G401 (cell line): ENCODE data around the gene FAT2. TPM values are rescaled to one million over a fixed set of nuclear protein-coding genes. Genes with fewer than 3 reads are reported as not detected.
"Not testable (repeated sequence)": the region's sequence is repeated elsewhere in the genome, so short reads cannot be mapped to it uniquely, and the experiment has no call there.

Experiments used
- DNase-seq: peaks from one replicate; pipeline ENCODE4 v3.0.0-alpha.2; 2015; ENCODE audit warnings: low spot score
- in situ Hi-C: cut with HindIII; loops from 2 replicates; pipeline ENCODE4 v1.10.0; 2016; ENCODE audit warnings: low sequenced_read_pairs, mixed read lengths
- total RNA-seq: library from RNA; depleted of rRNA; stranded (reverse); fragments of >200 nt; shearing (Covaris generic); gene quantifications from 2 replicates; pipeline ENCODE4 v1.2.3, GENCODE V29; 2014

FAT2 gene
- total RNA-seq, 1 experiment from 2014 or later = not detected

- in situ Hi-C loops, DNase-seq: not testable (repeated sequence)
Observed at GRCh38 chr5:151585344-151585743, 5.8 kb downstream of the FAT2 start.

DNA sequence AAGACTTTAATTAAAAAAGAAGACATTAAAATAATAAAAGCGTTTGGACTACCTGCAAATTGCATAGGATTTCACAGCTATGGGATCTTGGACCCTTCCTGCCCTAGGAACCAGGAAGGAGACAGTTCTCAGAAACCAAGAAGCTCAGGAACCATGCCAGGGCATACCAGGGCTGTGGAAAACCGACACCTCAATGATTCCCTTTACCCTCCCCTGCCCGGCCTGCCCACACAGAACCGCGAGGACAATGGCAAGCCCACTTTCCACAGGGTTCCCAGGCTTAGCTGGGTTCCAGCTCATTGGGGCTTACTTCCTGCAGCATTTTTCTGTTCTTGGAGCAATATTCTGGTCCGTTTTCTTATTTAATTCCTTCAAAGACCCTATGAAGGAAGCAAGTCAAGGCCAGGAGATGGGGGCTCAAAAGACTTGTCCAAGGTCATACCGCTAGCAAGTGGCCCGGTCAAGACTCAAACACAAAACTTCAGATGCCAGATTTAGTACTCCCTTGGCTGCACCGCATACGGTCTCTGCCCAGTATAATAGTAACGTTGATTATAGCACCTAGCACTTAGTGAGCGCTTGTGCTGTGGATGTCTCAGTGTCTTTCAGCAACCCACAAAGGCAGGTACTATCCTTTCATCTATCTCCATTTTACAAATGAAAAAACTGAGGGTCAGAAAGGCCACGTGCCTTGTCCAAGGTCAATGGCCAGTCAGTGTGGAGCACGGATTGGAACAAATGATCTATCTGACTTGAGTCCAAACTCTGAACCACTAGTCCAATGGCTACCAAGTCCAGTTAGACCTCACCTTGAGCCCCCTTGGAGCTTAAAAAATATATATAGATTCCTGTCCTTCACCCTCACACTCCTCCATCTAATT is 6.8 kb downstream of the FAT2 start:
- in situ Hi-C loops = no loop called here

GRCh38 chr5:151581812-151582583 is 9.1 kb downstream of the FAT2 start:
- in situ Hi-C loops = no loop called here
- peak; percentile 93 for DNase-seq

More for the DNA sequence above, 6.8 kb downstream of the FAT2 start:
- no peak for DNase-seq

DNA sequence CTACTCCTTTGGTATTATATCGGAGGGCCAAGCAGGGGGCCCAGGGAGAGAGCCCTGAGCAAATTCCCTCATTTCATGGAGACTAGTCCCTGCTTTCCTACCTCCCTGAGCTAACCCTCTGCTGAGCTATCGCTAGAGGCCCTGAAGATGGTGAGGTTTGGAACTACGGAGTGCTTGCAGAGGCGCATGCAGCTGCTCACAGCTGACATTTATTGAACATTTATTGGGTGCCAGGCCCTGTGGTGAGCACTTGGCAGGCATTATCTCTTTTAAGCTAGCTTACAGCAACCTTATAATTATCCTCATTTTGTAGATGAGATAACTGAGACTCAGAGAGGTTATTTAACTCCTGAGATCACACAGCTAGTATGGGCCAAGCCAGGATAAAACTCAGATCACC is 9.8 kb downstream of the FAT2 start:
- in situ Hi-C loops = no loop called here
- DNase-seq = no peak

GRCh38 chr5:151580858-151581257 is 10.3 kb downstream of the FAT2 start:
- in situ Hi-C loops = no loop called here
- DNase-seq = peak; percentile 61

DNA sequence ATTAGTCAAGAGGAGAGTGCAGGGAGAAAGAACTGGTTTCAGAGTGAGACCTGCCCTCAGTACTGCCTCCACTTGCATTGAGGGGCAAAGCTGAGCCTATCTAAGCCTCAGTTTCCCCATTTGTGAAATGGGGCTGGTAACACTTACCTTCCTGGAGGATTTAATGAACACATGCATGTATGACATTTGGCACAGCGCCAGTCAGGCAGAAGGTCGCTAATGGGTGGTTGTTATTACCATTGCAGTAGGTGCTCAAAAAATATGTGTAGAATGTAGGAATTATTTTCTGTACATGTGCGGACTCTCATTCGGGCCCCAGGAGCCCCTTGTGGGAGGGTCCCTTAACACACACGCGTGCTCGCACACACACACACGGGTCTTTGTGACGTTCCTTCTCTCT is 10.9 kb downstream of the FAT2 start:
- in situ Hi-C loops = no loop called here
- DNase-seq = no peak

DNA sequence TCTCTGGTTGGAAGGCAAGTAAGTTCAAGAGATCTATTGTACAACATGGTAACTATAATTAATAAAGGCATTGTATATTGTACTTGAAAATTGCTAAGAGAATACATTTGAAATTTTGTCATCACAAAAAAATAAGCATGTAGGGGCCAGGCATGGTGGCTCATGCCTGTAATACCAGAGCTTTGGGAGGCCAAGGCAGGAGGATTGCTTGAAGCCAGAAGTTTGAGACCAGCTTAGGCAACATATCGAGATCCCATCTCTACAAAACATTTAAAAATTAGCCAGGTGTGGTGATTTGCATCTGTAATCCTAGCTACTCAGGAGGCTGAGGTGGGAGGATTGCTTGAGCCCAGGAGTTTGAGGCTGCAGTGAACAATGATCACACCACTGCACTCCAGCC is 12.0 kb downstream of the FAT2 start:
- in situ Hi-C loops, DNase-seq: not testable (repeated sequence)

GRCh38 chr5:151578326-151579025 is 12.7 kb downstream of the FAT2 start:
- in situ Hi-C loops = no loop called here
- DNase-seq = no peak

DNA sequence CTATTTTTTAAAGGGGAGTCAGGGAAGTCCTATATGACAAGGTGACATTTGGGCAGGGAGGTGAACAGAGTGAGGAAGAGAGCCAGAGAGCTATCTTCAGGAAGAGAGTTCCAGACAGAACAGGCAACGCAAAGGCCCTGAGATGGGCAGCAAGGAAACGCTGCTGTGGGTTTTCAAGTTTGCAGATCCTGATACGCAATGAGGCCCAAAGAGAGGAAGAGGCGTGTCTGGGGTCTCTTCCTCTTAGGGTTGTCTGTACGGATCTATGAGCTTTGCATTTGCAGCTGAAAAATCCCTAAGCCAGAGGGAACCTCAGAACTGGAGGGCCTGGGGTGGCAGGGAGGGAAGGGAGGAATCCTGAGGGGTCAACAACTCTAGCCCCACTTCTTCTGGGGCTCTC is 13.6 kb downstream of the FAT2 start:
- no peak for DNase-seq
- in situ Hi-C loops = no loop called here

DNA sequence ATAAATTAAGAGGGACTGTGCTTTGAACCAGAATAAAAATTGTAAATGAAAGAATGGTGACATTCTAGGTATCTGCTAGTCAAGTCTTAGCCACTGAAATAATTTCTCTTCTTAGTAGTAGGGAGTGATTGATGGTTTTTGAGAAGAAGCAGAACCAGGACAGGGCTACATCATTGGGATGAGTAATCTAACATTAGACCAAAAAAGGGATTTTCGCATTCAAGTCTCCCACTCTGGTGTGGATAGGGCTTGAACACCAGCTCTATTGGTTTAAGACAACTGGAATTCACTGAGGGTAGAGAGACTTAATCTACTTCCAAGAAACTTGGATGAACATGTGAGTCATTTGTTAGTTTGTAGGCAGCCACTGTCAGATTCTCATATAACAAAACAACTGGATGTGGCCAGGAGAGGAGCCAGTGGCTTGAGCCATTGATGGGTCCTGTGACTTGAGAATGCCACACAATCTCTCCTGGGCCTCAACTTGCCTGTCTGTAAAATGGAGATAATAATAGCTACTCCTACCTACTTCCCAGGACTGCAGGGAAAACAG is 16.6 kb downstream of the FAT2 start:
- in situ Hi-C loops = no loop called here
- DNase-seq = no peak

DNA sequence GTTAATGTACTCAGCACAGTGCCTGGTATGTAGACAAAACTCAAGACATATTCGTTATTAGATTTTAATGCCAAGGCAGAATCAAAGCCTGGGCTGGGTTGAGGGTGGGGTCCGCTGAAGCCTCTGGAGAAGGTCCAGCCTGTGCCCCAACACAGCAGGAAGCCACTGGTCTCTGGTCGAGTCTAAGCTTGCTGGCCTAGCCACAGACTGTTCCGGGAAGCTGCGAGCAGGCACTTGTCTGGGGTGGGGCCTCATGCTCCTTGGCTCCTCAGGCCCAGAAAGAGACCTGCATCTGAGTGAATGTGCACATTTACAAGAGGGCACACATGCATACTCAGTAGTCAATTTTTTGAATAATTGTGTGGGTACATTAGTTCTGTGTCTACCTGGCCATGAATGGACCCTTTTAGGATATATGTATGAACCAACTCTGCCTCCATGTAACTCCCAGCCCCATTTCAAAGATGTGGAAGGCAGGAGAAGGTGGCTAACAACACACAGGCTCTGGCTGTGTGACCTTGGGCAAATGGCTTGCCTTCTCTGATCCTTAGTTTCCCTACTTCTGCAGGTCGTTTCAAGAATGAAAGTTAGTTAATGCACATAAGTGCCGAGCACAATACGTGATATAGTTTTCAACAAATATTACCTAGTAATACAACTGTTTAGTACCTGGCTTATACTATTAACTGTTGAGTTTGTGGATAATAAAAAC is 18.3 kb downstream of the FAT2 start:
- DNase-seq = no peak
- in situ Hi-C loops = no loop called here

GRCh38 chr5:151571270-151572173 is 19.6 kb downstream of the FAT2 start:
- in situ Hi-C loops = no loop called here
- DNase-seq = no peak

DNA sequence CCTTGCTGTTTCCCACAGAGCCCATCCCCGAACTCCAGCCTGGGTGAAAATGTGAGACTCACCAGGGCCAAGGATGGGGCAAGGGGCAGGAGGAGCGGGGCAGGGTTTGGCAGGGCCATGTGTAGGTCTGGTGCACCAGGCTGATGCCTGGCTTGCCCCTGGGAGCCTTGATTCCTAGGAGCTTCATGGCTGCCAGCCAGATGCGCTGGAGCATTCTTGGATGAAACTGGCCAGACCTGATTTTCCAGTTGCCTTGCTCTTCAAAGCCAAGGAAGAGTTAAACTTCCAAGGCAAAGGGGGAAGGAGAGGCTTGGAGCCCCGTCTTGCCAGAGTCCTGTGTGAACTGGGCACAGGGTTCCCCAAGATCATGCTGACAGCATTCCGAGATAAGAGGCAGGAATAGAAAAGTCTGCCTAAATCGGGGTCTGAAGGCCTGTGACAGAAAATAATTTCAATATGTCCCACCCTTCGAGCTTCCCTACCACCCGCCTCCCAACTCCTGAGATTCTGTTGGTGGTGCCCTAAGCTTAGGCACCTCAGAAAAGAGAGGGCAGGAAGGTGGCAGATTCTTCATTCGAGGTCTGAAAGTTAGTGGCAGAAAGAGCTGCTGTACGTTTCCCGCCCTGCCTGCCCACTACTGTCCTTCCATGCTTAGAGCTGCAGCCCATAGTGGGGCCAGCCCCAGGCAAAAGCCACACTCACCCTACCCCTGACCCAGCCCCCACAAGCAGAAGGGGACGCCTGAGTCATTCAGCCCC is 20.4 kb downstream of the FAT2 start:
- in situ Hi-C loops = no loop called here
- no peak for DNase-seq

DNA sequence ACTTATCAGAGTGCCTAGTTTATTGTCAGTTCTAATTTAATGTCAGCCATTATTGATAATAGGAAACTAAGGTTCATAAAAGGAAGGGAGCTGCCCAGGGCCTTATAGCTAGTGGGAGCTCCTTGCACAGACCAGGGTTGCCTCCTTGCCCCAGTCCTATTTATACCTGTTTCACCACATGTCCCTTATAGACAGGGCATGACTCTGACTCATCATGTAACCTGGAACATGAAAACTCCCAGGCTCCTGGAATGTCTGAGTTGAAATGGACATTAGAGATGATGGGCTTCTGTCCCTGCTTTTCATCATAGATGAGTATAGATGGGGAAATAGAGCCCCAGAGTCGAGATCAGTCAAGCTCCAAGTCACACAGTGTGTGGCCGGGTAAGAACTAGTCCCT is 21.1 kb downstream of the FAT2 start:
- no peak for DNase-seq
- in situ Hi-C loops = no loop called here

DNA sequence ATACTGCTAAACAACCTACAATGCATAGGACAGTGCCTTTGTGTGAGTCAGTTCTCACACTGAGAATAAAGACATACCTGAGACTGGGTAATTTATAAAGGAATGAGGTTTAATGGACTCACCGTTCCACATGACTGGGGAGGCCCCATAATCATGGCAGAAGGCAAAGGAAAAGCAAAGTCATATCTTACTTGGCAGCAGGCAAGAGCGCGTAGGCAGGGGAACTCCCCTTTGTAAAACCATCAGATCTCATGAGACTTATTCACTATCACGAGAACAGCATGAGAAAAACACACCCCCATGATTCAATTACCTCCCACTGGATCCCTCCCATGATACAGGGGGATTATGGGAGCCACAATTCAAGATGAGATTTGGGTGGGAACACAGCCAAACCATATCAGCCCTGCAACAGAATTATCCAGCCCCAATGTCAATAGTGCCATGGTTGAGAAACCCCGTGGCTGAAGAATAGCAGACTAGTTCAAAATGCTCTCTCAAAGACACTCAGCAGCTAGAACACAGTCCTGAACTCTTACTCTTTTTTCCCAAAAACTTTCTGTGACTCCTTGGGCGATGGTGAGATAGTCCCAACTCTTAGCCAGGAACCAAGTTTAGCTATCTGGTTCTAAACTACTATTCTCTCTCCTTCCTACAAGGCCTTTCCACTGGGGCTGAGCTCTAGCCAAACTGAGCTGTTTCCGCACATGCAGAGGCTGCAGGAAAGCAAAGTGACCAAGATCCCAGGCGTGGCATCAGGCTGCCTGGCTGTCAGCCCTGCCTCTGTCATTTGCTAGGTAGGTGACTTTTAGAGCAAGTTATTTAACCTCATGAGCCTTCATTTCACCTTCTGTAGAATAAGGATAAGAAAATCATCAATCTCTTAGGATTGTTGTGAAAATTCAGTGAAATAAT is 21.7 kb downstream of the FAT2 start:
- in situ Hi-C loops = no loop called here
- DNase-seq = no peak

GRCh38 chr5:151568036-151568435 is 23.1 kb downstream of the FAT2 start:
- in situ Hi-C loops = no loop called here
- no peak for DNase-seq
